Inferior parietal cortex (tissue), 1 donor: ENCODE results near the gene EIF3D.

Experiments used
- DNase-seq: peaks from one replicate; pipeline ENCODE4 v3.0.0-alpha.2; 2016; ENCODE audit errors: extremely low spot score

EIF3D gene

GRCh38 chr22:36467042-36467810 is 61.7 kb downstream of the EIF3D start:
- DNase-seq, result no peak

DNA sequence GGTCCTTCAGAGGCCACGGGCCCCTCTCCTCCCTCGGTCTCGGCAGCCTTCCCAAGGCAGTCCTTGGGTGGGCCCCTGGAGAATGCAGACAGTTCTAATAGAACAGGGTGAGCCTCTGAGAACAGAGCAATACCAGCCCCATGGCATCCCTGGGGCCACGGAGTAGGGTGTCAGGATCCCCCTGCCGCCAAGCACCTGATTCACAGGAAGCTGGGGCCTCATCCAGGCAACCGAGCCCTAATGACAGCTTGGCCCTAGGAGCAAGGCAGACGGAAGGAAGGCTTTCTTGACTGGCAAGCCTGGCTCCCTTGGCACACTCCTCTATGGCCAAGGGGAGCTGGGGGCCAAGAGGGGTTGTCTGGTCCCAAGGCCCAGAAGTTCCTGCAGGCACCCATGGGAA is 62.7 kb downstream of the EIF3D start:
- no peak for DNase-seq

DNA sequence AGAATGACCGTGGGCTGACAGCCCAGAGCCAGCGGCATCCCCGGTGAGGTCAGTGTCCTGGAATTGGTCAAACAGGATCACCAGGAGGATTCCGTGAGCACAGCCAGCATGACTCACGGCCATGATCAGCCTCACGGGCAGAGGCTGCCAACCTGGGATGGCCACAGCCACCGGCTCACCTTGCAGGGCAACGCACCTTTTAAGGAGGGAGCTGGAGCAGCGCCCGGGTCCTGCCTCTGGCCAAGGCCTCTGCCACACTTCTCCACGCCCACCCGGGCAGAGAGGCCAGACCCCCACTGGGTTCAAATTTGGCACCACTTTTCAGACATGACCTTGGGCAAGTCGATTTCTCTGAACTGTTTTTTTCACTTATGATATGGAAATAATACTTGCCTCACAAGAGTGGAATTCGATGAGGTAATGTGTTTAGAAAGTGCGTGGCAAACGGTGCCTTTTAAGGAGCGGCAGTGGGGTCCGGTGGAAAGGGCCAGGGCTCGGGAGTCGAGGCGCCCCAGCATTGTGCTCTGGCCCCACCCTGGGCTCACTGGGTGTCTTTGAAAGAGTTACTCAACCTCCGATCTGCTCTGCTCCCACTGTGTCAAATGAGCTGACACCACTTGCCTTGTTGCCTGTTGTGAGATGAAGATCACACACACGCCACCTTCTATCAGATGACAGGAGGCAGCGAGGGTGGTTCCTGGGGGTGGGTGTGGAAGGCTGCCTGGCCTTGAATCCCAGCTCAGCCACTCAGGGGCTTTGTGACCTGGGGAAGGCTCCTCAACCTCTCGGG is 63.5 kb downstream of the EIF3D start:
- no peak for DNase-seq

GRCh38 chr22:36464715-36465231 is 64.2 kb downstream of the EIF3D start:
- DNase-seq, result no peak

GRCh38 chr22:36463783-36464184 is 65.2 kb downstream of the EIF3D start:
- DNase-seq, result no peak

- DNase-seq, result no peak
These were observed 67.0 kb downstream of the EIF3D start for GRCh38 chr22:36461665-36462649.
